Activated CD8-positive, alpha-beta memory T cell treated with anti-CD3 and anti-CD28 coated beads for 24 hours (primary cell): ENCODE data around the gene SMAD3.
"Not testable (repeated sequence)": the region's sequence is repeated elsewhere in the genome, so short reads cannot be mapped to it uniquely, and the experiment has no call there.

Source experiments
- DNase-seq: peaks from one replicate; pipeline ENCODE4 v3.0.0-alpha.2; 2020

SMAD3 gene

GRCh38 chr15:67063689-67064606, 1.5 kb upstream of the SMAD3 start:
- no peak for DNase-seq

GRCh38 chr15:67064607-67065530, 533 bp upstream of the SMAD3 start:
- peak; percentile 80 for DNase-seq

DNA sequence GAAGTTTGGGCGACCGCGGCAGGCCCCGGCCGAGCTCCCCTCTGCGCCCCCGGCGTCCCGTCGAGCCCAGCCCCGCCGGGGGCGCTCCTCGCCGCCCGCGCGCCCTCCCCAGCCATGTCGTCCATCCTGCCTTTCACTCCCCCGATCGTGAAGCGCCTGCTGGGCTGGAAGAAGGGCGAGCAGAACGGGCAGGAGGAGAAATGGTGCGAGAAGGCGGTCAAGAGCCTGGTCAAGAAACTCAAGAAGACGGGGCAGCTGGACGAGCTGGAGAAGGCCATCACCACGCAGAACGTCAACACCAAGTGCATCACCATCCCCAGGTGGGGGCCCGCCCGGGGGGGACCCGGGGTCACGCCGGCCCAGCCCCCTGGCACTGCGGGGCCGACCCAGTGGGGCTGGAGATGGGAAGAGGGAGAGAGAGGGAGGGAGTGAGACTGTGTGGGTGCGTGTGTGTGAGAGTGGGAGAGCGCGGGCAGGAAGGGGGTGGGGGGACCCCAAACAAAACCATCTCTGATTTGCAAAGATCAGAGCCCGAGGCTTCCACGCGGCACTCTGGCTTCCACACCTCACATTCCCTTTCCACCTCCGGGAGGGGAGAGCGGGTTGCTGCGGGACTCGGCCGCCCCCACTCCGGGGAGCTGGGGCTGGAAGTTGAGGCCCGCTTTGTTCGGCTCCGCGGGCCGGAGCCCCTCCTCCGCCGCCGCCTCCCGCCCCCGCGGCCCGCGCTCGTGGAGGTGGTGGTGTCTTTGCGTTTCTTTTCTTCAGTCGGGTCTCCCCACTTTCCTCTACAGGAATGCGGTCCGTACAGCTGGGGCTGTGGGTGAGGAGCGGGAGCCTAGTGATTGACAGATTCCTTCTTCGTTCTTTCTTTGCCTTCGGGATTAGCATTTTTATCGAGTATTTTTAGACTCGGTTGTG, 898 bp downstream of the SMAD3 start:
- peak; percentile 77 for DNase-seq

- no peak for DNase-seq
Measured at GRCh38 chr15:67066959-67067853, 1.8 kb downstream of the SMAD3 start.

GRCh38 chr15:67067930-67068551, 2.6 kb downstream of the SMAD3 start:
- no peak for DNase-seq

DNA sequence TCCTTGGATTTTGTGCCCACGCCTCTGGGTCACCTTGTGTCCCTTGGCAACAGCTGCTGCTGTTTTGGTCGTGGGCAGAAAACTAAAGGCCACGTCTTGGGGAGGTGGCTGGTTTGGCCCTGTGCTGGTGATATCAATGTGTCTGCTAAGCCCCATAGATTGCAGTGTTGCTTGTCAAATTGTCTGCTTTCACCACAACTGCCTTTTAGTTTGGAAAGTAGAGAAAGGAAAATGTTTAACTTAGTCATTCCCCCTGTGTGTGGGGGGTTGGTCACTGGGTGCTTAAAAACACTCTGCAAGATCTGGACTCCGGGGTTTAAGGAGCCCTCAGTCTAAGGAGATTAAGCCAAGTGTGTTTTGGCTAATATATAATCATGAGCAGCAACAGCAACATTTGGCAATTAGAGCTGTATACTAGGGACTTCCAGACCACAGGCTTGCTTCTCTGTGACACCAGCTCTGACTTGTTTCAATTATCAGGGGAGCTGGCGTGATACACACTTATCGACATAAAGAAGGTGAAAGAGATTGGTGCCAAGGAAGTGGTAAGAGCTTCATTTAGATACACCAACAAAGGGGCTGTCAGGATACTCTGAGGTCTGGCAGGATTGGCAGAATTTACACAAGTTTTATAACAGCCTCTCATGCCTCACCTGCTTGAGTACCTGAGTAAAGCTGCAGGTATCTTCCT, 3.5 kb downstream of the SMAD3 start:
- DNase-seq = no peak

DNA sequence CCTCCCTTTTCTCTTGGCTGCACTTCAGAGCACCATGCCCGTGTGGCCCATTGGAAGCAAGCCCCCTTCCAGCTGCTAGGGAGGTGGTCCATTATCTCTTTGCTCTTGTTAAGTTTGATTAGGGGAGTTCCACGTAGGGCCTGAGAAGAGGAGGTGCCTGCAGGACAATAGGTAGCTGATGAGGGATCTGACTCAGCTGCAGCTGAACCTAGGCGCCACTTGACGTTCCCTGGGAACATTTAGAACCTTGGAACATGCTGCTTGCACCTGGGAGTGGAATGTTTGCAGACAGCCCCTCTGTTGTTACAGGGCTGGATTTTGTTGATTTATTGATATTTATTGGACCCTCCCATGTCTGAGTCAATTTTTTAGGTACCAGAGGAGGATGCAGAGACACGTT, 4.7 kb downstream of the SMAD3 start:
- DNase-seq = no peak

GRCh38 chr15:67070892-67071664, 5.7 kb downstream of the SMAD3 start:
- no peak for DNase-seq

GRCh38 chr15:67072442-67072841, 7.0 kb downstream of the SMAD3 start:
- no peak for DNase-seq

- DNase-seq = no peak
Measured at GRCh38 chr15:67072958-67073357, 7.6 kb downstream of the SMAD3 start.

GRCh38 chr15:67074886-67075229, 9.5 kb downstream of the SMAD3 start:
- DNase-seq = no peak

DNA sequence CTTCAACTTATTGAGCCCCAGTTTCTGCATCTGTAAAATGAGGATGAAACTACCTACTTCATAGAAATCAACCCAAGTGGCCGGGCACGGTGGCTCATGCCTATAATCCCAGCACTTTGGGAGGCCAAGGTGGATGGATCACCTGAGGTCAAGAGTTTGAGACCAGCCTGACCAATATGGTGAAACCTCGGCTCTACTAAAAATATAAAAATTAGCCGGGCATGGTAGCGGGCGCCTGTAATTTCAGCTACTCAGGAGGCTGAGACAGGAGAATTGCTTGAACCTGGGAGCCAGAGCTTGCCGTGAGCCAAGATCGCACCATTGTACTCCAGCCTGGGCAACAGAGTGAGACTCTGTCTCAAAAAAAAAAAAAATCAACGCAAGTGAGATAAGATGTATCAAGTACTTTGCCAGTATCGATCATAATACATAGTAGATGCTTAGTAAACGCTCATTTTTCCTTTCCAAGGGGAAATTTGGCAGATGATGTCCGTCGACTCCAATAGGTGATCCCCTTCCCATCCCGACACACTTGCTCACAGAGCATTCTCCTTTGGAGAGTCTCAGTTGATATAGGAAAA, 10.2 kb downstream of the SMAD3 start:
- DNase-seq = not testable (repeated sequence)

DNA sequence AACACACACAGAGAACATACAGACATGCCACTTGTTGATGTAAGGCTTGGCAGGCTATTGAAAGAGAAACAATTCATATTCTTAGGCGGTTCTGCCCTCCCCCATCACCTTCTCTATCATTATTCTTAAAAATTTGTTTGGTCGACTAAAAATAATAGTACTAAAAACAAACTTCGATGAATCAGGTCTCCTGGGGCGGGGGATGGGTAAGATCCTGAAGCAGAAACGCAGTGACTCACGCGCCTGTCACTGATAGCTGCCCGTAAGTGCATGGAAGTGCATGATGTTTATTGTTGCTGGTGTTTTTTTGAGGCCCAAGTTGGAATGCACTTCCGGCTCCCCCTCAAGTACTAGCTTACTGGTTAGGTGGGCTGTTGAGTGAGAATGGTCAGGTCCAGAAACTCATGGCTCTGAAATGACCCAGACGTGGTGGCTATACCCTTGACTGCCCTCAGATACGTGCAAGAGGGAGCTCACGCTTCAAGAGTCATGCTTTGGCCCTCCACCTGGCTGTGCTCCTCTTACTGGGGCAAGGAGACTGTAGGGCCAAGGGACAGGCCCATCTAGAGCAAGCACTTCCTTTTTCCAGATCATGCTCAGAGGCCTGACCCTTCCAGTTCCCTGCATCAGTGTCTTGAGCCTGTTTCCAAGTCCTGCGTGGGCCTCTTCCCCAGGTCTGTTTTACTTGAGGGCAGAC, 10.9 kb downstream of the SMAD3 start:
- DNase-seq = no peak

DNA sequence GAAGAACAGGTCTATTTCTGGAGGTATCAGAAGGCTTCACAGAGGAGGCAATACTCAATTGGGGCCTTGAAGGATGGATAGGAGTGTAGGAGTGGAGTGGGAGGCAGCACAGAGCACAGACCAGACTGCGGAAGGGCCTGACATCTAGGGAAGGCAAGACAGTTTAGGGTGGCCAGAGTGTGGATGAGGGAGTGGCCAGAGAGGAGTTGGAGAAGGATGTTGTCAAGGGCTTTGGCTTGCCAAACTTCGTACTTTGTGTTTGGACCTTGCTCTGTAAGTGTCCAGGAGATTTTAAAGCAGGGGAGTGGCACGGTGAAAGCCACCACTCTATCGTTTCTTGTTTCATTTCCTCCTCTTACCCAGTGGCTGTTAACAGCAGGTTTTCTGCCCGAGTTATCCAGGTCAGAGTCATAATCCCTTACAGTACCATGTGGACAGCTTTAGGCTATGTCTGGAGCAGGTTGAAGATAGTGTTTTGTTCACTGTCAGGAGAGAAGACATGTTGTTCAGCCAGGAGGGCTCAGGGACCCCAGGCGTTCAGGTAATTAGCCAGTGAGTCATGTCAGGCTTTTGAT, 12.3 kb downstream of the SMAD3 start:
- no peak for DNase-seq

- DNase-seq = no peak
Measured at GRCh38 chr15:67079361-67079760, 14.0 kb downstream of the SMAD3 start.

DNA sequence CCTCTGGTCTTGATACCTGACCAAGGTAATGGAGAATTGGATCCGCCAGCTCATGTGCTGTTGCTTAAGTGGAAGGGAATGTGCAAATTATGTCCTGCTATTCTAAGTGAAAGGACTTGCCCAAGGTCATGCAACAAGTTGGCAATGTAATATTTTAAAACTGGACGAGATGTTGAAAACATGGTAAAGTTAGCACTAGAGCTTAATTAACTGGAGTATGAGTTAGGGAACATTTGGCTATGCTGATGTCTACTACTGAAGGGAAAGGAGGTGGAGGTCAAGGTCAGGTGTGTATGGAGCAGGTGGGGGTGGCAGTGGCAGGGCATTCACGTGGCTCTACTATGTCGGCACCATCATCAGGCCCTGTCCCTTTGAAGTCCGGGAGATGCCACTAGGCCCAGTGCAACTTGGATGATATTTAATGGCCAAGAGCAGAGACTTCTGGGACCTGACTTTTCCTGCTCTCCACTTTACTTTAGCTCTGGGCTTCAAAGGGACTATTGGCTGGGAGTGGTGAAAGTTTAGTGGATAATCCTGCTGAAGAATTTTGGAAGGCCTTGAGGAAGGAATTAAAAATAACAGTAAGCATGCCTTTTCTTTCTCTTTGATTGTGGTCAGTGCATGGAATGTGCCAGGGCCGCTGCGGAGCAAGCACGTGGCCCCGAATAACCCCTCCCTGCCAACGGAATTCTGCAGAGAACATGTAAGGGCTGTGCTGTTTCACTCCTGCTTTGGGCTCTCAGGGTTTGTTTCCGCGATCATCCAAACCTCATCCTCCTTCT, 14.9 kb downstream of the SMAD3 start:
- no peak for DNase-seq

GRCh38 chr15:67080900-67081431, 15.6 kb downstream of the SMAD3 start:
- peak; percentile 74 for DNase-seq
